HCT116 (cell line): ENCODE results near the gene HIVEP2. TPM values are rescaled to one million over a fixed set of nuclear protein-coding genes. Genes with fewer than 3 reads are reported as not detected.

Experiments used
- ATAC-seq: fragments of 200-7000 bp; cut with Tn5 transposase; 2 replicates; pipeline ENCODE4 v1.9.1; 2020; ENCODE audit warnings: mild to moderate bottlenecking, moderate library complexity
- BruUV-seq: library from RNA; stranded (reverse); fragments of 400-500 nt; replicated peaks from 2 replicates; lab custom pipeline; 2021; lab: Mats Ljungman, UMichigan
- CTCF ChIA-PET: fragments of 300-600 bp; sonication (Branson Sonifier 250); formaldehyde crosslinking; loops from one replicate; lab custom pipeline; 2021; ENCODE audit warnings: antibody characterized with exemption; lab: Charles Lee
- POLR2A ChIA-PET: fragments of 300-600, 350-600 bp; sonication (Branson Sonifier 250); formaldehyde crosslinking; loops from one replicate; lab custom pipeline; 2021; ENCODE audit warnings: antibody characterized with exemption; lab: Charles Lee
- RAD21 ChIA-PET, 2 experiments: fragments of 300-600 bp; sonication (Branson Sonifier 250); formaldehyde crosslinking; loops; one replicate each; lab custom pipeline; 2023; ENCODE audit warnings: low total read pairs in 2 of 2; ENCODE audit not compliant: uncharacterized antibody in 2 of 2, unreplicated experiment in 2 of 2, low non-redundant PET in 1 of 2; lab: Charles Lee
- DNase-seq: peaks from one replicate; pipeline ENCODE4 v3.0.0-alpha.2; 2010; ENCODE audit warnings: low read depth, low spot score
- H2AFZ ChIP-seq: fragments of 200-600 bp; shearing (Covaris generic), sonication (generic); 2 replicates; pipeline ENCODE4 v1.6.1; 2017; ENCODE audit warnings: low read depth, mixed run types, mixed read lengths, antibody characterized with exemption, low read length; ENCODE audit not compliant: poor library complexity, severe bottlenecking
- H3K27ac ChIP-seq: 2 replicates; pipeline ENCODE4 v1.5.1; 2012; ENCODE audit warnings: low read depth, low read length
- H3K27me3 ChIP-seq: fragments of 200-600 bp; sonication (generic); 2 replicates; pipeline ENCODE4 v1.6.1; 2016; ENCODE audit warnings: mixed run types, low read length, mixed read lengths; ENCODE audit not compliant: insufficient read depth
- H3K36me3 ChIP-seq, 2 experiments: fragments of 200-500 bp in 1 of 2; fragments of 200-600 bp in 1 of 2; sonication (Bioruptor generic) in 1 of 2; sonication (generic) in 1 of 2; 2 replicates each; pipeline versions ENCODE4 v1.5.1 to v1.6.1; 2014 to 2016; ENCODE audit warnings: low read length in 2 of 2, inconsistent platforms in 1 of 2, mixed read lengths in 1 of 2, mixed run types in 1 of 2; ENCODE audit not compliant: insufficient read depth in 2 of 2, control insufficient read depth in 1 of 2
- H3K4me1 ChIP-seq, 2 experiments: fragments of 200-600 bp in 1 of 2; sonication (generic) in 1 of 2; 2 replicates each; pipeline versions ENCODE4 v1.5.1 to v1.6.1; 2012 to 2017; ENCODE audit warnings: low read length in 2 of 2, inconsistent platforms in 1 of 2, mild to moderate bottlenecking in 1 of 2, mixed read lengths in 1 of 2, mixed run types in 1 of 2, moderate library complexity in 1 of 2; ENCODE audit not compliant: insufficient read depth in 2 of 2, control insufficient read depth in 1 of 2
- H3K4me2 ChIP-seq: fragments of 200-600 bp; sonication (generic); 2 replicates; pipeline ENCODE4 v1.6.1; 2017; ENCODE audit warnings: mixed run types, low read length, mixed read lengths
- H3K4me3 ChIP-seq, 2 experiments: fragments of 200-600 bp in 1 of 2; sonication (generic) in 1 of 2; replicated peaks in 1 of 2; 2 replicates each; pipeline ENCODE4 v1.5.1; 2011 to 2016; ENCODE audit warnings: low read length in 2 of 2, control low read depth in 1 of 2, low read depth in 1 of 2, mild to moderate bottlenecking in 1 of 2, mixed read lengths in 1 of 2, mixed run types in 1 of 2
- H3K79me2 ChIP-seq: fragments of 200-600 bp; sonication (generic); 2 replicates; pipeline ENCODE4 v1.6.1; 2017; ENCODE audit warnings: mild to moderate bottlenecking, mixed run types, low read length, moderate library complexity, mixed read lengths; ENCODE audit not compliant: insufficient read depth
- H3K9ac ChIP-seq: fragments of 200-600 bp; sonication (generic); 2 replicates; pipeline ENCODE4 v1.6.1; 2016; ENCODE audit warnings: low read length, mixed read lengths
- H3K9me2 ChIP-seq: fragments of 200-600 bp; sonication (generic), shearing (Covaris generic); 2 replicates; pipeline ENCODE4 v1.6.1; 2017; ENCODE audit warnings: mixed run types, mild to moderate bottlenecking, moderate library complexity; ENCODE audit not compliant: insufficient read depth
- H3K9me3 ChIP-seq, 2 experiments: fragments of 200-500 bp in 1 of 2; fragments of 200-600 bp in 1 of 2; sonication (Bioruptor generic) in 1 of 2; sonication (generic) in 1 of 2; 2 replicates each; pipeline ENCODE4 v1.6.1; 2014 to 2017; ENCODE audit warnings: low read length in 2 of 2, mixed read lengths in 2 of 2, inconsistent platforms in 1 of 2, low read depth in 1 of 2, mild to moderate bottlenecking in 1 of 2, mixed run types in 1 of 2, moderate library complexity in 1 of 2; ENCODE audit not compliant: control insufficient read depth in 1 of 2, insufficient read depth in 1 of 2
- H4K20me1 ChIP-seq: fragments of 200-600 bp; sonication (generic), shearing (Covaris generic); 2 replicates; pipeline ENCODE4 v1.6.1; 2017; ENCODE audit warnings: mixed run types, mild to moderate bottlenecking, moderate library complexity; ENCODE audit not compliant: insufficient read depth
- ATF3 ChIP-seq: IDR thresholded peaks from 2 replicates; pipeline ENCODE4 v1.6.1; 2012
- CBX3 ChIP-seq: IDR thresholded peaks from 2 replicates; pipeline ENCODE4 v1.6.1; 2012; ENCODE audit warnings: low read depth
- CEBPB ChIP-seq: IDR thresholded peaks from 2 replicates; pipeline ENCODE4 v1.6.1; 2012; ENCODE audit warnings: low read depth
- EGR1 ChIP-seq: IDR thresholded peaks from 2 replicates; pipeline ENCODE4 v1.6.1; 2012; ENCODE audit warnings: low read depth
- ELF1 ChIP-seq: IDR thresholded peaks from 2 replicates; pipeline ENCODE4 v1.6.1; 2012; ENCODE audit warnings: low read depth, borderline replicate concordance
- EZH2 ChIP-seq: fragments of 200-600 bp; sonication (generic); IDR thresholded peaks from 2 replicates; pipeline ENCODE4 v1.6.1; 2017; ENCODE audit warnings: antibody characterized with exemption, mixed run types
- FOSL1 ChIP-seq: IDR thresholded peaks from 2 replicates; pipeline ENCODE4 v1.6.1; 2012; ENCODE audit warnings: low read depth
- JUND ChIP-seq: IDR thresholded peaks from 2 replicates; pipeline ENCODE4 v1.6.1; 2012
- MAX ChIP-seq: IDR thresholded peaks from 2 replicates; pipeline ENCODE4 v1.6.1; 2012
- POLR2A ChIP-seq: IDR thresholded peaks from 2 replicates; pipeline ENCODE4 v1.7.0; 2011; ENCODE audit warnings: borderline replicate concordance; ENCODE audit not compliant: insufficient read depth, insufficient read length; ENCODE audit errors: extremely low read depth
- POLR2AphosphoS5 ChIP-seq: IDR thresholded peaks from 2 replicates; pipeline ENCODE4 v1.6.1; 2011; ENCODE audit warnings: mild to moderate bottlenecking, low read depth, low read length, moderate library complexity
- RAD21 ChIP-seq: IDR thresholded peaks from 2 replicates; pipeline ENCODE4 v1.6.1; 2012; ENCODE audit warnings: low read depth, mild to moderate bottlenecking
- SIN3A ChIP-seq: IDR thresholded peaks from 2 replicates; pipeline ENCODE4 v1.6.1; 2012; ENCODE audit warnings: low read depth
- SP1 ChIP-seq: IDR thresholded peaks from 2 replicates; pipeline ENCODE4 v1.6.1; 2012; ENCODE audit warnings: low read depth
- SRF ChIP-seq: IDR thresholded peaks from 2 replicates; pipeline ENCODE4 v1.6.1; 2012; ENCODE audit warnings: low read depth
- TCF7L2 ChIP-seq: IDR thresholded peaks from 2 replicates; pipeline ENCODE4 v1.7.0; 2011; ENCODE audit warnings: borderline replicate concordance, inconsistent platforms; ENCODE audit not compliant: insufficient read depth, insufficient read length; ENCODE audit errors: extremely low read depth
- YY1 ChIP-seq: IDR thresholded peaks from 2 replicates; pipeline ENCODE4 v1.6.1; 2011; ENCODE audit warnings: low read length, low read depth, moderate library complexity, mild to moderate bottlenecking; ENCODE audit not compliant: insufficient replicate concordance; ENCODE audit errors: extremely low read depth
- ZNF274 ChIP-seq: fragments of 200-500 bp; sonication (Bioruptor generic); IDR thresholded peaks from 2 replicates; pipeline ENCODE4 v1.6.1; 2014; ENCODE audit warnings: mild to moderate bottlenecking, low read depth, low read length, inconsistent platforms
- intact Hi-C: fragments of 100-400 bp; cut with micrococcal nuclease; formaldehyde crosslinking; loops from 2 replicates; pipeline ENCODE4 v1.10.0; 2022
- total RNA-seq: library from RNA; stranded (reverse); gene quantifications from one replicate; pipeline ENCODE4 v1.2.1, GENCODE V29; 2021; ENCODE audit not compliant: unreplicated experiment
- TF ChIP-seq, protein P1 (sequence below): IDR thresholded peaks from 2 replicates; pipeline ENCODE4 v1.6.1; 2012; ENCODE audit warnings: low read depth
- TF ChIP-seq, protein P2 (sequence below), 3 experiments: fragments of 200-600 bp in 1 of 3; sonication (generic) in 1 of 3; IDR thresholded peaks in 2 of 3; conservative IDR thresholded peaks in 1 of 3; 2 replicates each; pipeline ENCODE4 v1.5.1; 2012 to 2017; ENCODE audit warnings: low read depth in 2 of 3, low read length in 2 of 3, antibody characterized with exemption in 1 of 3, borderline replicate concordance in 1 of 3, control low read depth in 1 of 3, mild to moderate bottlenecking in 1 of 3, mixed read lengths in 1 of 3, mixed run types in 1 of 3, moderate library complexity in 1 of 3; ENCODE audit not compliant: insufficient read depth in 1 of 3

Gene HIVEP2
- total RNA-seq, 1 experiment from 2014 or later, result 8.1 TPM

GRCh38 chr6:142811923-142812322 is 133.1 kb downstream of the HIVEP2 start:
- ChIA-PET RAD21 (no interaction called here), CTCF (no interaction called here), POLR2A (no interaction called here)
- H3K4me3 ChIP-seq, result no peak overlapping the region
- H3K4me2 ChIP-seq, result no peak overlapping the region
- no peaks in the 10 kb centered on the region for H3K4me1 ChIP-seq
- no peaks in the 10 kb centered on the region for H3K79me2 ChIP-seq
- no peaks in the 10 kb centered on the region for H3K36me3 ChIP-seq
- H3K27me3 ChIP-seq, result no peaks in the 10 kb centered on the region
- H3K9ac ChIP-seq, result no peak overlapping the region
- H3K9me3 ChIP-seq, result no peaks in the 10 kb centered on the region
- H4K20me1 ChIP-seq, result no peaks in the 10 kb centered on the region
- ATAC-seq (no peak), DNase-seq (no peak)
- H2AFZ ChIP-seq, result no peak overlapping the region
- no peak for TF ChIP-seq CEBPB
- TF ChIP-seq POLR2AphosphoS5, result no peak
- TF ChIP-seq JUND, result no peak
- TF ChIP-seq, protein P1, sequence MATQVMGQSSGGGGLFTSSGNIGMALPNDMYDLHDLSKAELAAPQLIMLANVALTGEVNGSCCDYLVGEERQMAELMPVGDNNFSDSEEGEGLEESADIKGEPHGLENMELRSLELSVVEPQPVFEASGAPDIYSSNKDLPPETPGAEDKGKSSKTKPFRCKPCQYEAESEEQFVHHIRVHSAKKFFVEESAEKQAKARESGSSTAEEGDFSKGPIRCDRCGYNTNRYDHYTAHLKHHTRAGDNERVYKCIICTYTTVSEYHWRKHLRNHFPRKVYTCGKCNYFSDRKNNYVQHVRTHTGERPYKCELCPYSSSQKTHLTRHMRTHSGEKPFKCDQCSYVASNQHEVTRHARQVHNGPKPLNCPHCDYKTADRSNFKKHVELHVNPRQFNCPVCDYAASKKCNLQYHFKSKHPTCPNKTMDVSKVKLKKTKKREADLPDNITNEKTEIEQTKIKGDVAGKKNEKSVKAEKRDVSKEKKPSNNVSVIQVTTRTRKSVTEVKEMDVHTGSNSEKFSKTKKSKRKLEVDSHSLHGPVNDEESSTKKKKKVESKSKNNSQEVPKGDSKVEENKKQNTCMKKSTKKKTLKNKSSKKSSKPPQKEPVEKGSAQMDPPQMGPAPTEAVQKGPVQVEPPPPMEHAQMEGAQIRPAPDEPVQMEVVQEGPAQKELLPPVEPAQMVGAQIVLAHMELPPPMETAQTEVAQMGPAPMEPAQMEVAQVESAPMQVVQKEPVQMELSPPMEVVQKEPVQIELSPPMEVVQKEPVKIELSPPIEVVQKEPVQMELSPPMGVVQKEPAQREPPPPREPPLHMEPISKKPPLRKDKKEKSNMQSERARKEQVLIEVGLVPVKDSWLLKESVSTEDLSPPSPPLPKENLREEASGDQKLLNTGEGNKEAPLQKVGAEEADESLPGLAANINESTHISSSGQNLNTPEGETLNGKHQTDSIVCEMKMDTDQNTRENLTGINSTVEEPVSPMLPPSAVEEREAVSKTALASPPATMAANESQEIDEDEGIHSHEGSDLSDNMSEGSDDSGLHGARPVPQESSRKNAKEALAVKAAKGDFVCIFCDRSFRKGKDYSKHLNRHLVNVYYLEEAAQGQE, result no peak
- TF ChIP-seq MAX, result no peak
- no peak for TF ChIP-seq ZNF274
- no peak for TF ChIP-seq EGR1
- no peak for TF ChIP-seq YY1
- no peak for TF ChIP-seq CBX3
- TF ChIP-seq SP1, result no peak
- no peak for TF ChIP-seq SRF
- TF ChIP-seq RAD21, result no peak
- TF ChIP-seq ATF3, result no peak
- TF ChIP-seq ELF1, result no peak
- TF ChIP-seq FOSL1, result no peak
- TF ChIP-seq POLR2A, result no peak
- no peak for TF ChIP-seq TCF7L2
- no peak for TF ChIP-seq SIN3A
- TF ChIP-seq, protein P2, sequence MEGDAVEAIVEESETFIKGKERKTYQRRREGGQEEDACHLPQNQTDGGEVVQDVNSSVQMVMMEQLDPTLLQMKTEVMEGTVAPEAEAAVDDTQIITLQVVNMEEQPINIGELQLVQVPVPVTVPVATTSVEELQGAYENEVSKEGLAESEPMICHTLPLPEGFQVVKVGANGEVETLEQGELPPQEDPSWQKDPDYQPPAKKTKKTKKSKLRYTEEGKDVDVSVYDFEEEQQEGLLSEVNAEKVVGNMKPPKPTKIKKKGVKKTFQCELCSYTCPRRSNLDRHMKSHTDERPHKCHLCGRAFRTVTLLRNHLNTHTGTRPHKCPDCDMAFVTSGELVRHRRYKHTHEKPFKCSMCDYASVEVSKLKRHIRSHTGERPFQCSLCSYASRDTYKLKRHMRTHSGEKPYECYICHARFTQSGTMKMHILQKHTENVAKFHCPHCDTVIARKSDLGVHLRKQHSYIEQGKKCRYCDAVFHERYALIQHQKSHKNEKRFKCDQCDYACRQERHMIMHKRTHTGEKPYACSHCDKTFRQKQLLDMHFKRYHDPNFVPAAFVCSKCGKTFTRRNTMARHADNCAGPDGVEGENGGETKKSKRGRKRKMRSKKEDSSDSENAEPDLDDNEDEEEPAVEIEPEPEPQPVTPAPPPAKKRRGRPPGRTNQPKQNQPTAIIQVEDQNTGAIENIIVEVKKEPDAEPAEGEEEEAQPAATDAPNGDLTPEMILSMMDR (IDR thresholded peaks at IDR 0.05 in 2 of 3, conservative IDR thresholded peaks at IDR 0.05 in 1 of 3; ENCODE audit: borderline replicate concordance in 1 of 3, insufficient read depth in 1 of 3, low read depth in 2 of 3, low read length in 2 of 3), result no peak
- no peak for TF ChIP-seq EZH2
- no peaks in the 10 kb centered on the region for H3K9me2 ChIP-seq
- no peak overlapping the region for H3K27ac ChIP-seq
- intact Hi-C loops, result no loop called here
- no TSS peak for BruUV-seq
